Spinal cord (tissue), 10 donors: ENCODE results near the gene FAM216A. TPM values are rescaled to one million over a fixed set of nuclear protein-coding genes. Genes with fewer than 3 reads are reported as not detected.

ENCODE experiments used
- DNase-seq, 6 donors: peaks; one replicate each; pipeline versions ENCODE4 v3.0.0 to v3.0.0-alpha.2; 2013 to 2015; ENCODE audit warnings: low spot score in 6 of 6, low read depth in 4 of 6
- H3K27ac ChIP-seq: one replicate; pipeline ENCODE4 v1.5.1; 2013; ENCODE audit warnings: low read depth, low read length, control low read depth
- H3K27me3 ChIP-seq: one replicate; pipeline ENCODE4 v1.6.1; 2013; ENCODE audit warnings: low read length; ENCODE audit not compliant: control insufficient read depth, insufficient read depth
- H3K36me3 ChIP-seq: one replicate; pipeline ENCODE4 v1.6.1; 2013; ENCODE audit warnings: low read length; ENCODE audit not compliant: control insufficient read depth, insufficient read depth
- H3K4me1 ChIP-seq: one replicate; pipeline ENCODE4 v1.6.1; 2013; ENCODE audit warnings: low read length; ENCODE audit not compliant: control insufficient read depth, insufficient read depth
- H3K4me3 ChIP-seq: one replicate; pipeline ENCODE4 v1.5.1; 2013; ENCODE audit warnings: low read depth, low read length, control low read depth
- H3K9me3 ChIP-seq: one replicate; pipeline ENCODE4 v1.6.1; 2013; ENCODE audit warnings: low read length; ENCODE audit not compliant: control insufficient read depth, insufficient read depth
- WGBS: methylation state at CpG from one replicate; pipeline ENCODE4 v1.1.5; 2013; ENCODE audit warnings: missing lambda C conversion rate; ENCODE audit not compliant: insufficient coverage; 5-methylcytosine and 5-hydroxymethylcytosine counted together
- polyA plus RNA-seq, 2 donors: library from polyadenylated mRNA; unstranded; fragments of 120-200 nt; gene quantifications; one replicate each; pipeline ENCODE4 v1.2.1, GENCODE V29; 2013; ENCODE audit not compliant: insufficient read length in 2 of 2
- small RNA-seq: library from RNA; depleted of rRNA; stranded (forward); fragments of <200 nt; gene quantifications from one replicate; pipeline ENCODE3, GENCODE V24; 2014; ENCODE audit warnings: low replicate concordance
- total RNA-seq, 2 donors: library from RNA; depleted of rRNA in 1 of 2; stranded (reverse); fragments of 120-200 nt in 1 of 2; fragments of >200 nt in 1 of 2; gene quantifications; one replicate each; pipeline versions ENCODE4 v1.2.3 to v1.2.4, GENCODE V29; 2013 to 2014
- donor health status: healthy.

The FAM216A gene
- total and polyA plus RNA-seq, 4 donors, result 24.4 to 77.2 (median 53.4) TPM

DNA sequence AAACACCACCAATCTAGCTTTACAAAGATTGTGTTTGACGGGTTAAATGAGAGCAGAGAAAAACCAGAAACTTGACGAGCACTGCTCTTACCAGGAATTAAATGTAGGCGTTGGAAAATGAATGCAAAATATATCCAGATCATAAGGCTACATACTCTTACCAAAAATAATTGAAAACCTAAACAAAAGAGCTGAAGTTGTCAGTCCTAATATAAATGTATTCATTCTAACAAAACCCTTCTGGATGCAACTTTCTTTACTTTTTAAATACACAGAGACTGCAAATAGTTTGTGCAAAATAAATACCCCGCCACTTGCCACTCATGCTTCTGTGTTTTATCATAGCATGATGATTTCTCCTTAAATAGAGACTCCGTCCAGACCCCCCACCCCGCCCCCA, 66.2 kb downstream of the FAM216A start:
- Histone ChIP-seq H3K27me3 (no peaks in the 10 kb centered on the region), H3K9me3 (no peaks in the 10 kb centered on the region), H3K4me1 (no peaks in the 10 kb centered on the region), H3K4me3 (no peak overlapping the region), H3K27ac (no peak overlapping the region), H3K36me3 (peaks cover 6% of the 10 kb centered on the region)
- no CpG with 5 or more reads among the region's 6 CpGs for WGBS
- no peak for DNase-seq

DNA sequence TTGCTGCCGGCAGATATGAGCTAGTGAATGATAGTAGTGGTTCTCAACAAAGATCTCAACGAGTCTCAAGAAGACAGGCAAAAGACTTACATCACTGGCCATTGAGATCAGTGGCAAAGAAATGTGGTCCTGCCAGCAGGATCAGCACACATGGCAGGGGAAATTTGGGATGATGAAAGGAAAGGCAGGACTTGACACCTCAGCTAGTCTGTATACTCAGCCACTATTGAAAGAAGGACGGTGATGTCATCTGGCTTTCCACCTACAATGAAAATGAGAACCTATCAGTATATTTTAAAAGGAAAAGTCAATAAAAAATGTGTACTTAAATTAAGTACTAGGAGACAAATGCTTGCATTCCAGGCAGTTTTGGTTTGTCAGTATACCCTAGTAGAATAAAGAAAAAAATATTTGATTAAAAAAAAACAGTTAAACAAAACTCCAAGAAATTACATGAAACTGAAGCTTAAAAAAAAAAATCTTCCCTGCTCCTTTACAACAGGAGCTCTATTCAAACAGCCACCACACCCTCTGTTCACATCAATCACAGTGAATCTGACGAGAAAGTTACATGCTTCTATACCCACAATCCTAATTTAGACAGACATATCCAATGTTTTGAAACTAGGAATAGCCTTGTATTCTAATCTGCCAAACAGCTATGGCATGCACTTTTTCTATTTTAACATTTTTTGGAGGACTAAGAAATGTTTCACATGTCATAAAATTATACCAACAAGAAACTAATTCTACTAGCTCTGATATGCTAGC, 68.4 kb downstream of the FAM216A start:
- DNase-seq, result no peak
- H3K36me3 ChIP-seq, result peaks cover 5% of the 10 kb centered on the region
- WGBS, result 86% methylated on average over 3 of the region's 4 CpGs
- no peaks in the 10 kb centered on the region for H3K9me3 ChIP-seq
- no peaks in the 10 kb centered on the region for H3K4me1 ChIP-seq
- H3K27me3 ChIP-seq, result no peaks in the 10 kb centered on the region
- H3K4me3 ChIP-seq, result no peak overlapping the region
- H3K27ac ChIP-seq, result no peak overlapping the region

GRCh38 chr12:110537605-110538409, 69.2 kb downstream of the FAM216A start:
- DNase-seq, result peak in 1 of 6 donors; percentile 16
- Histone ChIP-seq H3K9me3 (no peaks in the 10 kb centered on the region), H3K4me3 (no peak overlapping the region), H3K36me3 (peaks cover 5% of the 10 kb centered on the region), H3K27ac (no peak overlapping the region), H3K27me3 (no peaks in the 10 kb centered on the region), H3K4me1 (no peaks in the 10 kb centered on the region)
- 46% methylated on average over 7 of the region's 9 CpGs for WGBS

- Histone ChIP-seq H3K9me3 (no peaks in the 10 kb centered on the region), H3K4me3 (no peak overlapping the region), H3K27me3 (no peaks in the 10 kb centered on the region), H3K36me3 (peaks cover 5% of the 10 kb centered on the region), H3K4me1 (peaks cover 4% of the 10 kb centered on the region), H3K27ac (no peak overlapping the region)
- no peak for DNase-seq
- WGBS, result no CpG with 5 or more reads among the region's 5 CpGs
These were observed 70.4 kb downstream of the FAM216A start for GRCh38 chr12:110538869-110539622.

Small RNAs within 50 kb of the gene (small RNA-seq; reads per million reads assigned to genes)
- gene RF00278, result not detected

Other genes starting within 250 kb of the FAM216A start
- 100 to 1,000 TPM; 129 to 272 TPM for gene ATP2A2, start 187.6 kb upstream of the FAM216A start, total RNA-seq
- gene ATP2A2, start 187.6 kb upstream of the FAM216A start, polyA plus RNA-seq, result 100 to 1,000 TPM; 254 to 304 TPM
- gene ANAPC7, start 65.1 kb upstream of the FAM216A start, total RNA-seq, result 10 to 100 TPM; 52.1 to 65.8 TPM
- 100 to 1,000 TPM in 1 of 2 donors, 10 to 100 TPM in 1; 81.5 to 117 TPM for gene ANAPC7, start 65.1 kb upstream of the FAM216A start, polyA plus RNA-seq
- gene ARPC3, start 18.5 kb upstream of the FAM216A start, total RNA-seq, result 100 to 1,000 TPM; 129 to 175 TPM
- 100 to 1,000 TPM; 217 to 219 TPM for gene ARPC3, start 18.5 kb upstream of the FAM216A start, polyA plus RNA-seq
- 10 to 100 TPM; 19.1 to 19.3 TPM for gene GPN3, start 588 bp upstream of the FAM216A start, total RNA-seq
- gene GPN3, start 588 bp upstream of the FAM216A start, polyA plus RNA-seq, result 10 to 100 TPM; 21.7 to 27.8 TPM
- gene VPS29, start 33.3 kb downstream of the FAM216A start, total RNA-seq, result 10 to 100 TPM; 87.9 to 95.9 TPM
- gene VPS29, start 33.3 kb downstream of the FAM216A start, polyA plus RNA-seq, result 100 to 1,000 TPM; 152 to 161 TPM
- gene RAD9B, start 33.5 kb downstream of the FAM216A start, total RNA-seq, result 1 to 10 TPM in 1 of 2 donors, under 1 TPM in 1; 0.89 to 1.2 TPM
- gene RAD9B, start 33.5 kb downstream of the FAM216A start, polyA plus RNA-seq, result 1 to 10 TPM; 1.0 to 1.7 TPM
- gene PPTC7, start 114.5 kb downstream of the FAM216A start, total RNA-seq, result 10 to 100 TPM in 1 of 2 donors, 1 to 10 TPM in 1; 6.4 to 29.6 TPM
- gene PPTC7, start 114.5 kb downstream of the FAM216A start, polyA plus RNA-seq, result 10 to 100 TPM; 18.9 to 23.1 TPM
- gene TCTN1, start 145.3 kb downstream of the FAM216A start, total RNA-seq, result 100 to 1,000 TPM in 1 of 2 donors, 10 to 100 TPM in 1; 48.1 to 106 TPM
- 10 to 100 TPM; 62.3 to 67.7 TPM for gene TCTN1, start 145.3 kb downstream of the FAM216A start, polyA plus RNA-seq
- 10 to 100 TPM; 10.7 to 21.9 TPM for gene HVCN1, start 220.3 kb downstream of the FAM216A start, total RNA-seq
- 10 to 100 TPM; 12.2 to 16.3 TPM for gene HVCN1, start 220.3 kb downstream of the FAM216A start, polyA plus RNA-seq